K562 (cell line): ENCODE data around the gene BEST1. TPM values are rescaled to one million over a fixed set of nuclear protein-coding genes. Genes with fewer than 3 reads are reported as not detected.
"Not testable (repeated sequence)": the region's sequence is repeated elsewhere in the genome, so short reads cannot be mapped to it uniquely, and the experiment has no call there.

Experiments
- ATAC-seq: fragments of 200-7000 bp; cut with Tn5 transposase; 3 replicates; pipeline ENCODE4 v1.9.1; 2020; ENCODE audit warnings: moderate library complexity
- BruUV-seq: library from RNA; stranded (reverse); fragments of 400-500 nt; replicated peaks from 2 replicates; lab custom pipeline; 2021; lab: Mats Ljungman, UMichigan
- CTCF ChIA-PET: fragments of 300-600 bp; formaldehyde crosslinking; extraction: SDS; loops from one replicate; lab custom pipeline; 2021; ENCODE audit warnings: low intra/inter-chr PET ratio; lab: Yijun Ruan, JAX
- POLR2A ChIA-PET: fragments of 300-600, 350-650 bp; sonication (Branson Sonifier 250); formaldehyde crosslinking; extraction: SDS; loops from one replicate; lab custom pipeline; 2021; ENCODE audit warnings: antibody characterized with exemption, inconsistent platforms; lab: Yijun Ruan, JAX
- DNase-seq, 4 experiments: peaks; one replicate each; pipeline versions ENCODE4 v3.0.0 to v3.0.0-alpha.2; 2011 to 2018; ENCODE audit warnings: low spot score in 3 of 4, mixed read lengths in 3 of 4; ENCODE audit errors: extremely low read depth in 1 of 4
- FAIRE-seq: peaks from 2 replicates; lab custom pipeline; 2011; peaks lifted over from hg19 to GRCh38; lab: Jason Lieb, UNC
- H2AFZ ChIP-seq: 2 replicates; pipeline ENCODE4 v1.6.0; 2011; ENCODE audit warnings: low read depth, low read length, control low read depth, inconsistent platforms
- H3K27ac ChIP-seq: fragments of 200-600 bp; 3 replicates; pipeline ENCODE4 v1.8.0; 2011; ENCODE audit warnings: low read depth, mild to moderate bottlenecking, control low read depth, inconsistent platforms, low read length, moderate library complexity, mixed read lengths; ENCODE audit errors: extremely low read depth
- H3K27me3 ChIP-seq, 2 experiments: fragments of 300-600 bp in 1 of 2; 2 replicates in 1 of 2; 3 replicates in 1 of 2; pipeline versions ENCODE4 v1.6.0 to v1.8.0; 2011; ENCODE audit warnings: inconsistent platforms in 2 of 2, low read length in 2 of 2, mild to moderate bottlenecking in 1 of 2, mixed read lengths in 1 of 2, moderate library complexity in 1 of 2; ENCODE audit not compliant: control insufficient read depth in 2 of 2, insufficient read depth in 2 of 2
- H3K36me3 ChIP-seq: fragments of 300-600 bp; 3 replicates; pipeline ENCODE4 v1.8.0; 2011; ENCODE audit warnings: mild to moderate bottlenecking, low read length, inconsistent platforms; ENCODE audit not compliant: control insufficient read depth, insufficient read depth
- H3K4me1 ChIP-seq, 2 experiments: fragments of 200-600 bp in 1 of 2; replicated peaks in 1 of 2; 2 replicates in 1 of 2; 3 replicates in 1 of 2; pipeline versions ENCODE4 v1.5.1 to v1.8.0; 2011; ENCODE audit warnings: inconsistent platforms in 2 of 2, low read length in 2 of 2, mild to moderate bottlenecking in 1 of 2, mixed read lengths in 1 of 2, moderate library complexity in 1 of 2; ENCODE audit not compliant: control insufficient read depth in 2 of 2, insufficient read depth in 2 of 2
- H3K4me2 ChIP-seq: 2 replicates; pipeline ENCODE4 v1.6.1; 2011; ENCODE audit warnings: low read length, control low read depth, inconsistent platforms, mixed read lengths; ENCODE audit not compliant: insufficient read depth
- H3K4me3 ChIP-seq: fragments of 200-600 bp; sonication (generic), shearing (Covaris generic); 2 replicates; pipeline ENCODE4 v1.5.1; 2016; ENCODE audit warnings: control low read depth, inconsistent platforms
- H3K79me2 ChIP-seq: fragments of 200-600 bp; 3 replicates; pipeline ENCODE4 v1.8.0; 2011; ENCODE audit warnings: low read length, inconsistent platforms; ENCODE audit not compliant: control insufficient read depth, insufficient read depth
- H3K9ac ChIP-seq, 2 experiments: 2 replicates each; pipeline versions ENCODE4 v1.6.0 to v1.6.1; 2011; ENCODE audit warnings: low read depth in 2 of 2, low read length in 2 of 2, control low read depth in 1 of 2, inconsistent platforms in 1 of 2, mild to moderate bottlenecking in 1 of 2, mixed read lengths in 1 of 2; ENCODE audit not compliant: insufficient read depth in 1 of 2
- H3K9me1 ChIP-seq: one replicate; pipeline ENCODE4 v1.6.0; 2011; ENCODE audit warnings: inconsistent platforms, mild to moderate bottlenecking, low read length, moderate library complexity; ENCODE audit not compliant: control insufficient read depth, insufficient read depth
- H3K9me3 ChIP-seq: replicated peaks from 2 replicates; pipeline ENCODE4 v1.5.1; 2011; ENCODE audit warnings: low read depth, low read length, inconsistent platforms; ENCODE audit not compliant: control insufficient read depth, insufficient read depth
- H4K20me1 ChIP-seq: replicated peaks from 2 replicates; pipeline ENCODE4 v1.6.1; 2011; ENCODE audit warnings: low read length, inconsistent platforms, mixed read lengths; ENCODE audit not compliant: control insufficient read depth, insufficient read depth
- AFF4 ChIP-seq: sonication (generic); formaldehyde crosslinking; IDR thresholded peaks from 2 replicates; pipeline ENCODE4 v1.8.0; 2023; ENCODE audit warnings: mild to moderate bottlenecking, missing genetic modification reagents
- ATF6 ChIP-seq: sonication (generic); formaldehyde crosslinking; IDR thresholded peaks from 2 replicates; pipeline ENCODE4 v1.4.0; 2020; ENCODE audit warnings: mild to moderate bottlenecking, missing genetic modification reagents
- CBFA2T2 ChIP-seq: fragments of 450-650 bp; conservative IDR thresholded peaks from 2 replicates; pipeline ENCODE4 v1.6.1; 2017; ENCODE audit warnings: mild to moderate bottlenecking
- GABPB1 ChIP-seq: sonication (generic); formaldehyde crosslinking; IDR thresholded peaks from 2 replicates; pipeline ENCODE4 v1.8.0; 2022; ENCODE audit warnings: mild to moderate bottlenecking, missing genetic modification reagents
- MEIS2 ChIP-seq: fragments of 450-650 bp; IDR thresholded peaks from 2 replicates; pipeline ENCODE4 v1.6.1; 2014; ENCODE audit warnings: mild to moderate bottlenecking; ENCODE audit not compliant: partially characterized antibody
- MTA2 ChIP-seq: fragments of 450-650 bp; IDR thresholded peaks from 2 replicates; pipeline ENCODE4 v1.6.1; 2016; ENCODE audit warnings: low read depth
- MYC ChIP-seq, 2 experiments: fragments of 250-450 bp in 1 of 2; sonication (Bioruptor Pico) in 1 of 2; IDR thresholded peaks; 2 replicates each; pipeline versions ENCODE4 v1.5.1 to v1.6.1; 2012 to 2021; ENCODE audit warnings: low read depth in 2 of 2, borderline replicate concordance in 1 of 2, improper control_type of control experiment in 1 of 2, low read length in 1 of 2, mild to moderate bottlenecking in 1 of 2, moderate library complexity in 1 of 2
- NFATC3 ChIP-seq: fragments of 450-650 bp; IDR thresholded peaks from 2 replicates; pipeline ENCODE4 v1.6.1; 2017; ENCODE audit warnings: mild to moderate bottlenecking
- RAD21 ChIP-seq, 2 experiments: fragments of 250-450 bp in 1 of 2; fragments of 450-650 bp in 1 of 2; sonication (Bioruptor Pico) in 1 of 2; formaldehyde crosslinking in 1 of 2; IDR thresholded peaks in 1 of 2; conservative IDR thresholded peaks in 1 of 2; 2 replicates each; pipeline versions ENCODE4 v1.4.0 to v1.8.0; 2020 to 2022; ENCODE audit warnings: mild to moderate bottlenecking in 2 of 2, moderate library complexity in 1 of 2
- ZBTB1 ChIP-seq: sonication (generic); formaldehyde crosslinking; IDR thresholded peaks from 2 replicates; pipeline ENCODE4 v1.8.1; 2023; ENCODE audit warnings: missing genetic modification reagents, low read depth, mild to moderate bottlenecking, borderline replicate concordance
- WGBS: fragments of 100-300 bp; shearing (Covaris generic); methylation state at CpG from one replicate; pipeline ENCODE4 v1.1.6; 2016; ENCODE audit warnings: low coverage, mixed read lengths; ENCODE audit not compliant: insufficient coverage; ENCODE audit errors: missing lambda C conversion rate; 5-methylcytosine and 5-hydroxymethylcytosine counted together
- in situ Hi-C: fragments of 300-500 bp; cut with MboI; formaldehyde crosslinking; loops from 4 replicates; pipeline ENCODE4 v1.15.0; 2018; ENCODE audit warnings: inconsistent platforms, mixed read lengths
- intact Hi-C: fragments of 100-400 bp; cut with micrococcal nuclease; formaldehyde crosslinking; loops from 2 replicates; pipeline ENCODE4 v1.14.2; 2022
- polyA plus RNA-seq, 8 experiments: library from polyadenylated mRNA; depleted of rRNA in 4 of 8; stranded (reverse) in 5 of 8; unstranded in 3 of 8; fragments of >200 nt; fragmentation: Nextera tagmentation in 2 of 8; fragmentation: Illumina TruSeq in 1 of 8; extraction: Ambion mirVana in 2 of 8; extraction: Trizol in 1 of 8; gene quantifications; 2 replicates each; pipeline versions ENCODE4 v1.2.1 to v1.2.3, GENCODE V29; 2011 to 2014; ENCODE audit warnings: inconsistent platforms in 1 of 8, missing spikeins in 1 of 8
- total RNA-seq, 7 experiments: library from RNA; depleted of rRNA in 6 of 7; stranded (reverse); fragments of >200 nt in 6 of 7; fragmentation: Illumina TruSeq in 2 of 7; extraction: Trizol in 2 of 7; gene quantifications; 2 replicates each; pipeline versions ENCODE4 v1.2.1 to v1.2.3, GENCODE V29; 2011 to 2021; ENCODE audit warnings: low replicate concordance in 1 of 7

BEST1 gene
- total and polyA plus RNA-seq, 9 of the 15 experiments (the other 6 are each of a cell fraction or from before 2014, with no cell fraction given) = 0.07 to 1.3 (median 0.40) TPM

- TF ChIP-seq ZBTB1 (CRISPR knock-in tag) (no peak), ATF6 (no peak)
Observed at GRCh38 chr11:61964058-61964665, 14.0 kb downstream of the BEST1 start (continued).

GRCh38 chr11:61964666-61965271, 14.6 kb downstream of the BEST1 start:
- FAIRE-seq; H3K9me1 ChIP-seq; H3K27me3 ChIP-seq; CTCF ChIA-PET; H3K9me3 ChIP-seq; H2AFZ ChIP-seq; ATAC-seq; TF ChIP-seq MYC (IDR thresholded peaks at IDR 0.05; ENCODE audit: low read depth, low read length): not testable (repeated sequence)
- WGBS = 2% methylated on average over 9 of the region's 9 CpGs
- Histone ChIP-seq H3K4me3 (peak overlapping the region; percentile 80), H4K20me1 (peaks cover 43% of the 10 kb centered on the region), H3K36me3 (peaks cover 39% of the 10 kb centered on the region), H3K4me2 (peak overlapping the region; percentile 96), H3K79me2 (peaks cover 64% of the 10 kb centered on the region), H3K27ac (peak overlapping the region; percentile 40; the same call in 2 of the 3 replicates), H3K4me1 (peaks cover 40 to 45% of the 10 kb centered on the region in 2 experiments), H3K9ac (peak overlapping the region in 1 of 2 experiments; percentile 92; a peak in 2 of 4 replicates)
- intact Hi-C loops (loop anchor here (5.0 kb wide), 1 partner anchor 88 kb away; no protein-coding TSS in a partner anchor), in situ Hi-C loops (loop anchor here (5.0 kb wide), 1 partner anchor 63 kb away; no protein-coding TSS in a partner anchor)
- POLR2A ChIA-PET = interaction anchor here (0.6 to 11.8 kb wide), 39 partner anchors 6 to 923 kb away, joined by 3 to 327 read pairs (median 6); partner anchors contain the start of genes BEST1, FEN1, INCENP and RAB3IL1
- peak in 1 of 4 experiments; percentile 63 for DNase-seq
- BruUV-seq = TSS peak; percentile 72
- TF ChIP-seq MEIS2 = peak; percentile 18
- peak; percentile 11; the same call in 1 of the 2 replicates for TF ChIP-seq MYC (CRISPR knock-in tag; IDR thresholded peaks at IDR 0.05; ENCODE audit: borderline replicate concordance, low read depth)
- 0 out of 4 replicates have a peak, but pooled peaks of 1 of the 2 experiments have one; percentile 5 for TF ChIP-seq RAD21 (CRISPR knock-in tag; conservative IDR thresholded peaks at IDR 0.05 in 1 of 2, IDR thresholded peaks at IDR 0.05 in 1 of 2)
- 0 out of 2 replicates have a peak, but pooled peaks have one; percentile 18 for TF ChIP-seq NFATC3
- peak; percentile 48; the same call in 1 of the 2 replicates for TF ChIP-seq GABPB1 (CRISPR knock-in tag)
- TF ChIP-seq MTA2 = 0 out of 2 replicates have a peak, but pooled peaks have one; percentile 19
- TF ChIP-seq CBFA2T2 = peak; percentile 85
- TF ChIP-seq AFF4 (CRISPR knock-in tag) = 0 out of 2 replicates have a peak, but pooled peaks have one; percentile 15
